HepG2 (cell line): ENCODE measurements around the gene SNRPN. TPM values are rescaled to one million over a fixed set of nuclear protein-coding genes. Genes with fewer than 3 reads are reported as not detected.

Experiments used
- ATAC-seq: fragments of 200-7000 bp; cut with Tn5 transposase; 3 replicates; pipeline ENCODE4 v1.9.1; 2020; ENCODE audit warnings: mild to moderate bottlenecking, moderate library complexity
- BruUV-seq: library from RNA; stranded (reverse); fragments of 400-500 nt; replicated peaks from 2 replicates; lab custom pipeline; 2021; lab: Mats Ljungman, UMichigan
- CTCF ChIA-PET: fragments of 300-600 bp; formaldehyde crosslinking; extraction: SDS; loops from one replicate; lab custom pipeline; 2021; ENCODE audit warnings: low total read pairs, inconsistent platforms, low intra/inter-chr PET ratio; lab: Yijun Ruan, JAX
- POLR2A ChIA-PET: fragments of 350-600 bp; sonication (Branson Sonifier 250); formaldehyde crosslinking; loops from one replicate; lab custom pipeline; 2020; ENCODE audit warnings: antibody characterized with exemption, inconsistent platforms; lab: Yijun Ruan, JAX
- DNase-seq: peaks from one replicate; pipeline ENCODE4 v3.0.0-alpha.2; 2015; ENCODE audit warnings: low spot score
- FAIRE-seq: peaks from 3 replicates; lab custom pipeline; 2011; peaks lifted over from hg19 to GRCh38; lab: Jason Lieb, UNC
- H2AFZ ChIP-seq: one replicate; pipeline ENCODE4 v1.6.1; 2011; ENCODE audit warnings: low read length, inconsistent platforms
- H3K27ac ChIP-seq: fragments of 300-600 bp; 3 replicates; pipeline ENCODE4 v1.8.0; 2011; ENCODE audit warnings: mixed run types, mild to moderate bottlenecking, mixed read lengths, low read length, inconsistent platforms; ENCODE audit not compliant: insufficient read depth; ENCODE audit errors: extremely low read length
- H3K27me3 ChIP-seq, 2 experiments: fragments of 200-600 bp in 1 of 2; 2 replicates in 1 of 2; 3 replicates in 1 of 2; pipeline versions ENCODE4 v1.6.0 to v1.8.0; 2011; ENCODE audit warnings: low read length in 2 of 2, mild to moderate bottlenecking in 2 of 2, moderate library complexity in 2 of 2, inconsistent platforms in 1 of 2; ENCODE audit not compliant: insufficient read depth in 2 of 2, control insufficient read depth in 1 of 2
- H3K36me3 ChIP-seq, 2 experiments: fragments of 200-600 bp in 1 of 2; replicated peaks in 1 of 2; 2 replicates in 1 of 2; 3 replicates in 1 of 2; pipeline versions ENCODE4 v1.5.1 to v1.8.0; 2011; ENCODE audit warnings: low read length in 2 of 2, inconsistent platforms in 1 of 2; ENCODE audit not compliant: insufficient read depth in 2 of 2, control insufficient read depth in 1 of 2
- H3K4me1 ChIP-seq: 2 replicates; pipeline ENCODE4 v1.5.1; 2012; ENCODE audit warnings: low read length, inconsistent platforms; ENCODE audit not compliant: insufficient read depth
- H3K4me2 ChIP-seq: 2 replicates; pipeline ENCODE4 v1.6.0; 2011; ENCODE audit warnings: low read depth, low read length, inconsistent platforms
- H3K4me3 ChIP-seq, 3 experiments: fragments of 200-600 bp in 1 of 3; sonication (generic), shearing (Covaris generic) in 1 of 3; replicated peaks in 1 of 3; 2 replicates each; pipeline ENCODE4 v1.5.1; 2011 to 2016; ENCODE audit warnings: low read length in 3 of 3, inconsistent platforms in 2 of 3, low read depth in 2 of 3, mild to moderate bottlenecking in 2 of 3, control low read depth in 1 of 3, mixed read lengths in 1 of 3; ENCODE audit not compliant: insufficient read depth in 1 of 3
- H3K79me2 ChIP-seq: one replicate; pipeline ENCODE4 v1.6.1; 2011; ENCODE audit warnings: low read length, inconsistent platforms; ENCODE audit not compliant: insufficient read depth
- H3K9ac ChIP-seq: 2 replicates; pipeline ENCODE4 v1.6.0; 2011; ENCODE audit warnings: mild to moderate bottlenecking, low read depth, low read length, inconsistent platforms; ENCODE audit not compliant: insufficient read depth
- H3K9me3 ChIP-seq: 2 replicates; pipeline ENCODE4 v1.5.1; 2012; ENCODE audit warnings: mild to moderate bottlenecking, low read length
- H4K20me1 ChIP-seq: 2 replicates; pipeline ENCODE4 v1.6.0; 2011; ENCODE audit warnings: inconsistent platforms, mild to moderate bottlenecking, low read length, moderate library complexity; ENCODE audit not compliant: insufficient read depth
- ARNT2 ChIP-seq: sonication (generic); formaldehyde crosslinking; IDR thresholded peaks from 2 replicates; pipeline ENCODE4 v1.8.0; 2022; ENCODE audit warnings: mild to moderate bottlenecking, low read depth, missing genetic modification reagents, moderate library complexity
- FOXA3 ChIP-seq: IDR thresholded peaks from 2 replicates; pipeline ENCODE4 v1.6.1; 2016; ENCODE audit warnings: missing genetic modification reagents, missing compliant biosample characterization
- KDM6A ChIP-seq: IDR thresholded peaks from 2 replicates; pipeline ENCODE4 v1.6.1; 2016; ENCODE audit warnings: low read depth
- ZNF557 ChIP-seq: sonication (generic); formaldehyde crosslinking; IDR thresholded peaks from 2 replicates; pipeline ENCODE4 v1.4.0; 2020; ENCODE audit warnings: missing genetic modification reagents
- WGBS: methylation state at CpG from one replicate; pipeline ENCODE4 v1.1.6; 2017; ENCODE audit warnings: low lambda C conversion rate; 5-methylcytosine and 5-hydroxymethylcytosine counted together
- in situ Hi-C: cut with HindIII; loops from 2 replicates; pipeline ENCODE4 v1.10.0; 2017; ENCODE audit warnings: low pct_unique_long_range_greater_than_20kb; ENCODE audit not compliant: extremely low pct_ligation_motif_present
- intact Hi-C: fragments of 100-400 bp; cut with micrococcal nuclease; formaldehyde crosslinking; loops from one replicate; pipeline ENCODE4 v1.10.0; 2022; ENCODE audit not compliant: unreplicated experiment
- polyA plus RNA-seq, 8 experiments: library from polyadenylated mRNA; depleted of rRNA in 3 of 8; stranded (reverse) in 7 of 8; unstranded in 1 of 8; fragments of >200 nt; fragmentation: Illumina TruSeq in 4 of 8; extraction: Trizol in 4 of 8; gene quantifications; 2 replicates each; pipeline versions ENCODE4 v1.2.1 to v1.2.3, GENCODE V29; 2011 to 2016; ENCODE audit warnings: low read depth in 4 of 8, missing spikeins in 1 of 8, mixed read lengths in 1 of 8; ENCODE audit not compliant: insufficient read depth in 1 of 8
- total RNA-seq, 5 experiments: library from RNA; depleted of rRNA; stranded (reverse); fragments of >200 nt; fragmentation: Illumina TruSeq; extraction: Trizol; gene quantifications; 2 replicates each; pipeline ENCODE4 v1.2.3, GENCODE V29; 2016; ENCODE audit warnings: low read depth in 1 of 5
- TF ChIP-seq, protein P1 (sequence below): fragments of 450-650 bp; IDR thresholded peaks from 2 replicates; pipeline ENCODE4 v1.6.1; 2016

SNRPN gene
- total and polyA plus RNA-seq, 2 of the 13 experiments (the other 11 are each of a cell fraction or from before 2014, with no cell fraction given), result 133 to 212 TPM

DNA sequence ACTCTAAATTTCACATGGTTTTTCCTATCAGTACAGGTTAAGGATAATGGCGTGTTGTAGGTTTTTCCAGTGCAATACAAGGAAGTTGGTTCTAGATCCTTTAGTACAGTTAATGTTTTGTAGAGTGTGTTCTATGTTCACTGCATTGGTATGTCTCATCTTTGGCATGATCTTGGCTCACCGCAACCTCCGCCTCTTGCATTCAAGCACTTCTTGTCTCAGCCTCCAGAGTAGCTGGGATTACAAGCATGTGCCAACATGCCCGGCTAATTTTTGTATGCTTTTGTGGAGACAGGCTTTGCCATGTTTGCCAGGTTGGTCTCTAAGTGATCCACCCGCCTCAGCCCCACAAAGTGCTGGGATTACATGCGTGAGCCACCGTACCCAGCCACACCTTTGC is 30.4 kb downstream of the SNRPN start:
- in situ Hi-C loops, result no loop called here
- ATAC-seq, result no peak
- Histone ChIP-seq H3K4me2 (no peak overlapping the region), H3K27ac (no peak overlapping the region), H3K4me1 (no peaks in the 10 kb centered on the region), H3K4me3 (no peak overlapping the region)
- BruUV-seq, result no TSS peak
- 73% methylated on average over 7 of the region's 7 CpGs for WGBS
- TF ChIP-seq KDM6A (CRISPR knock-in tag), result no peak
- no peak for TF ChIP-seq ZNF557
- no peak for TF ChIP-seq ARNT2 (CRISPR knock-in tag)
- TF ChIP-seq, all 625 proteins: peak for 0
- Histone ChIP-seq H4K20me1 (no peaks in the 10 kb centered on the region), H3K9me3 (peaks cover 62% of the 10 kb centered on the region; the same call in 1 of the 2 replicates), H3K27me3 (no peaks in the 10 kb centered on the region), H3K9ac (no peak overlapping the region), H3K36me3 (peaks cover 0 to 15% of the 10 kb centered on the region in 2 experiments; a peak in 4 of 5 replicates), H2AFZ (no peak overlapping the region), H3K79me2 (peaks cover 17% of the 10 kb centered on the region)
- no peak for DNase-seq
- ChIA-PET CTCF (no interaction called here), POLR2A (no interaction called here)
- intact Hi-C loops, result no loop called here
- no peak for FAIRE-seq

DNA sequence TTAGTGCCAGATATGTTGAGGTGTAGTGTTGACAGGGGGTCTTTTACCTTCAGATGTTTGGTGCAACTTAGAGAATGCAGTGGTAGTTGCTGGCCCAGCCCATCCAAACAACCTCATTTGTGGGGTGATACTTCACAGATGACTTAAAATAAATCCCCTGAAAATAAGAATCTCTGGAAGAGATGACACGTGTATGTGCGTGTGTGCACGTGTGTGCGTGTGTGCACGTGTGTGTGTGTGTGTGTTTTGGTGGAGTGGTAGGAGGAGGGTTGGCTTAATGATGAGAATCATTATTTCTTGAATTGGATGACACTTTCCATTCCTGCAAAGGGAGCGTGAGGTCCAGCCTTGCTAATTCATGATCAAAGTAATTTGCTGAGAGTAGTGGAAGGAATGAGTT is 31.9 kb downstream of the SNRPN start:
- WGBS, result 57% methylated on average over 6 of the region's 6 CpGs
- no peak for ATAC-seq
- no TSS peak for BruUV-seq

More for the DNA sequence above, 31.9 kb downstream of the SNRPN start:
- no peak overlapping the region for H3K4me2 ChIP-seq
- FAIRE-seq, result no peak
- no peaks in the 10 kb centered on the region for H4K20me1 ChIP-seq
- no peak overlapping the region for H3K9ac ChIP-seq
- H3K4me3 ChIP-seq, result no peak overlapping the region
- intact Hi-C loops (no loop called here), in situ Hi-C loops (no loop called here)
- H3K79me2 ChIP-seq, result peaks cover 17% of the 10 kb centered on the region
- no peak overlapping the region for H3K27ac ChIP-seq
- peaks cover 72% of the 10 kb centered on the region; the same call in 1 of the 2 replicates for H3K9me3 ChIP-seq
- ChIA-PET CTCF (no interaction called here), POLR2A (no interaction called here)
- H3K36me3 ChIP-seq, result peaks cover 0 to 15% of the 10 kb centered on the region in 2 experiments
- no peak for TF ChIP-seq FOXA3 (CRISPR knock-in tag)
- TF ChIP-seq, protein P1, sequence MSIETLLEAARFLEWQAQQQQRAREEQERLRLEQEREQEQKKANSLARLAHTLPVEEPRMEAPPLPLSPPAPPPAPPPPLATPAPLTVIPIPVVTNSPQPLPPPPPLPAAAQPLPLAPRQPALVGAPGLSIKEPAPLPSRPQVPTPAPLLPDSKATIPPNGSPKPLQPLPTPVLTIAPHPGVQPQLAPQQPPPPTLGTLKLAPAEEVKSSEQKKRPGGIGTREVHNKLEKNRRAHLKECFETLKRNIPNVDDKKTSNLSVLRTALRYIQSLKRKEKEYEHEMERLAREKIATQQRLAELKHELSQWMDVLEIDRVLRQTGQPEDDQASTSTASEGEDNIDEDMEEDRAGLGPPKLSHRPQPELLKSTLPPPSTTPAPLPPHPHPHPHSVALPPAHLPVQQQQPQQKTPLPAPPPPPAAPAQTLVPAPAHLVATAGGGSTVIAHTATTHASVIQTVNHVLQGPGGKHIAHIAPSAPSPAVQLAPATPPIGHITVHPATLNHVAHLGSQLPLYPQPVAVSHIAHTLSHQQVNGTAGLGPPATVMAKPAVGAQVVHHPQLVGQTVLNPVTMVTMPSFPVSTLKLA, result peak; percentile 96
- no peak for DNase-seq
- H3K4me1 ChIP-seq, result no peaks in the 10 kb centered on the region
- no peak overlapping the region for H2AFZ ChIP-seq
- no peaks in the 10 kb centered on the region for H3K27me3 ChIP-seq
